ENCODE data around the gene COL5A1.

DNA sequence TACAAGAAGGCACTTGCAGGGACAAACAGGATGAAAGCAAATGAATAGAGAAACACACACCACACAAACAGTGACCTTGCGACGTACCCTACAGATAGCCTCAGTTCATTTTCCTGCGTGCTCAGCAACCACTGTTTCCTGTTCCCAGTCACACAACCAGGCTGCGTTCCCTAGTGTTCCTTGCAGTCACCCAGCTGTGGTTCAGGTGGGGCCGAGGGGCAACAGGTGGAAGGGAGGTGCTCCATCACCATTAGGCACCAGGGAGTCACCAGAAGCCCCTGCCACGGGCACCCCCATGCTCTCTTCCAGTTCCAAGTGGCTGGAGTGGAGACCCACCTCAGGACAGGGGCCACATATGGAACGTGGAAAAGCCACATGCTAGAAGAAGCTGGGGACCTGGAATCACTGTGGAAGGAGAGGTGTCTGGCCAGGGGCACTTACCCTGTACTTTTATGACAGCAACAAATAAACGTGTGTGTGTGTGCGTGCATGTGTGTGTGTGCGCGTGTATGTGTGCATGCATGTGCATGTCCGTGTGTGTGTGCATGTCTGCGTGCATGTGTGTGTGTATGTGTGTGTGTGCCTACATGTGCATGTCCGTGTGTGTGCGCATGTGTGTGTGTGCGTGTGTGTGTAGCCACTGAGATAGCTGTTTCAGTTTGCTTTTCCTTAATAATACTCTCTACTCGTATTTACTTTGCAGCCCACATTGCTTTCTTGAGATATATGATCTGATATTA lies 220.2 kb downstream of the COL5A1 start:
- TF ChIP-seq, protein P1, sequence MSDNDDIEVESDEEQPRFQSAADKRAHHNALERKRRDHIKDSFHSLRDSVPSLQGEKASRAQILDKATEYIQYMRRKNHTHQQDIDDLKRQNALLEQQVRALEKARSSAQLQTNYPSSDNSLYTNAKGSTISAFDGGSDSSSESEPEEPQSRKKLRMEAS (IDR thresholded peaks at IDR 0.05): no peak
- TF ChIP-seq TCF12 (IDR thresholded peaks at IDR 0.05; ENCODE audit: low read depth) (no peak), EP300 (IDR thresholded peaks at IDR 0.05; ENCODE audit: borderline replicate concordance) (no peak), RAD21 (IDR thresholded peaks at IDR 0.05; ENCODE audit: low read depth) (no peak), TEAD4 (IDR thresholded peaks at IDR 0.05) (no peak), EGR1 (IDR thresholded peaks at IDR 0.05) (no peak), TAF1 (IDR thresholded peaks at IDR 0.05; ENCODE audit: low read depth) (no peak), YY1 (IDR thresholded peaks at IDR 0.05; ENCODE audit: low read depth) (no peak), ZBTB7A (IDR thresholded peaks at IDR 0.05; ENCODE audit: low read depth) (no peak), CEBPB (IDR thresholded peaks at IDR 0.05) (no peak)
- TF ChIP-seq, protein P2, sequence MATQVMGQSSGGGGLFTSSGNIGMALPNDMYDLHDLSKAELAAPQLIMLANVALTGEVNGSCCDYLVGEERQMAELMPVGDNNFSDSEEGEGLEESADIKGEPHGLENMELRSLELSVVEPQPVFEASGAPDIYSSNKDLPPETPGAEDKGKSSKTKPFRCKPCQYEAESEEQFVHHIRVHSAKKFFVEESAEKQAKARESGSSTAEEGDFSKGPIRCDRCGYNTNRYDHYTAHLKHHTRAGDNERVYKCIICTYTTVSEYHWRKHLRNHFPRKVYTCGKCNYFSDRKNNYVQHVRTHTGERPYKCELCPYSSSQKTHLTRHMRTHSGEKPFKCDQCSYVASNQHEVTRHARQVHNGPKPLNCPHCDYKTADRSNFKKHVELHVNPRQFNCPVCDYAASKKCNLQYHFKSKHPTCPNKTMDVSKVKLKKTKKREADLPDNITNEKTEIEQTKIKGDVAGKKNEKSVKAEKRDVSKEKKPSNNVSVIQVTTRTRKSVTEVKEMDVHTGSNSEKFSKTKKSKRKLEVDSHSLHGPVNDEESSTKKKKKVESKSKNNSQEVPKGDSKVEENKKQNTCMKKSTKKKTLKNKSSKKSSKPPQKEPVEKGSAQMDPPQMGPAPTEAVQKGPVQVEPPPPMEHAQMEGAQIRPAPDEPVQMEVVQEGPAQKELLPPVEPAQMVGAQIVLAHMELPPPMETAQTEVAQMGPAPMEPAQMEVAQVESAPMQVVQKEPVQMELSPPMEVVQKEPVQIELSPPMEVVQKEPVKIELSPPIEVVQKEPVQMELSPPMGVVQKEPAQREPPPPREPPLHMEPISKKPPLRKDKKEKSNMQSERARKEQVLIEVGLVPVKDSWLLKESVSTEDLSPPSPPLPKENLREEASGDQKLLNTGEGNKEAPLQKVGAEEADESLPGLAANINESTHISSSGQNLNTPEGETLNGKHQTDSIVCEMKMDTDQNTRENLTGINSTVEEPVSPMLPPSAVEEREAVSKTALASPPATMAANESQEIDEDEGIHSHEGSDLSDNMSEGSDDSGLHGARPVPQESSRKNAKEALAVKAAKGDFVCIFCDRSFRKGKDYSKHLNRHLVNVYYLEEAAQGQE (IDR thresholded peaks at IDR 0.05; ENCODE audit: low read depth): no peak
- TF ChIP-seq, protein P3, sequence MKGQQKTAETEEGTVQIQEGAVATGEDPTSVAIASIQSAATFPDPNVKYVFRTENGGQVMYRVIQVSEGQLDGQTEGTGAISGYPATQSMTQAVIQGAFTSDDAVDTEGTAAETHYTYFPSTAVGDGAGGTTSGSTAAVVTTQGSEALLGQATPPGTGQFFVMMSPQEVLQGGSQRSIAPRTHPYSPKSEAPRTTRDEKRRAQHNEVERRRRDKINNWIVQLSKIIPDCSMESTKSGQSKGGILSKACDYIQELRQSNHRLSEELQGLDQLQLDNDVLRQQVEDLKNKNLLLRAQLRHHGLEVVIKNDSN (IDR thresholded peaks at IDR 0.05): no peak

All from Ishikawa (cell line).